Measurements from ENCODE around the gene KANSL1.

KANSL1 gene

GRCh38 chr17:45989759-45990158 lies 203.5 kb downstream of the KANSL1 start:
- Histone ChIP-seq H3K4me3 (ENCODE audit: insufficient read depth, low read length, poor library complexity, severe bottlenecking) (no peak overlapping the region), H3K36me3 (ENCODE audit: low read length) (no peaks in the 10 kb centered on the region), H3K4me2 (ENCODE audit: low read depth, low read length, poor library complexity, severe bottlenecking) (no peak overlapping the region), H3K27ac (ENCODE audit: low read depth, low read length) (no peak overlapping the region), H2AFZ (ENCODE audit: low read depth, low read length, severe bottlenecking) (no peak overlapping the region), H3F3A (ENCODE audit: insufficient read depth) (no peaks in the 10 kb centered on the region), H3K9me3 (ENCODE audit: insufficient read depth, low read length) (no peaks in the 10 kb centered on the region), H4K20me1 (ENCODE audit: low read depth, low read length) (no peaks in the 10 kb centered on the region), H3K9me2 (replicated peaks; ENCODE audit: insufficient read depth, low read length) (no peaks in the 10 kb centered on the region), H3K27me3 (ENCODE audit: low read length) (no peaks in the 10 kb centered on the region), H3K9ac (ENCODE audit: low read length) (no peak overlapping the region), H3K79me2 (ENCODE audit: insufficient read depth, low read length) (no peaks in the 10 kb centered on the region)
- no peak for TF ChIP-seq EZH2phosphoT487 (conservative IDR thresholded peaks at IDR 0.05; ENCODE audit: low read length)
- TF ChIP-seq, protein P1, sequence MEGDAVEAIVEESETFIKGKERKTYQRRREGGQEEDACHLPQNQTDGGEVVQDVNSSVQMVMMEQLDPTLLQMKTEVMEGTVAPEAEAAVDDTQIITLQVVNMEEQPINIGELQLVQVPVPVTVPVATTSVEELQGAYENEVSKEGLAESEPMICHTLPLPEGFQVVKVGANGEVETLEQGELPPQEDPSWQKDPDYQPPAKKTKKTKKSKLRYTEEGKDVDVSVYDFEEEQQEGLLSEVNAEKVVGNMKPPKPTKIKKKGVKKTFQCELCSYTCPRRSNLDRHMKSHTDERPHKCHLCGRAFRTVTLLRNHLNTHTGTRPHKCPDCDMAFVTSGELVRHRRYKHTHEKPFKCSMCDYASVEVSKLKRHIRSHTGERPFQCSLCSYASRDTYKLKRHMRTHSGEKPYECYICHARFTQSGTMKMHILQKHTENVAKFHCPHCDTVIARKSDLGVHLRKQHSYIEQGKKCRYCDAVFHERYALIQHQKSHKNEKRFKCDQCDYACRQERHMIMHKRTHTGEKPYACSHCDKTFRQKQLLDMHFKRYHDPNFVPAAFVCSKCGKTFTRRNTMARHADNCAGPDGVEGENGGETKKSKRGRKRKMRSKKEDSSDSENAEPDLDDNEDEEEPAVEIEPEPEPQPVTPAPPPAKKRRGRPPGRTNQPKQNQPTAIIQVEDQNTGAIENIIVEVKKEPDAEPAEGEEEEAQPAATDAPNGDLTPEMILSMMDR (IDR thresholded peaks at IDR 0.05; ENCODE audit: insufficient read depth, low read length, poor library complexity, severe bottlenecking): no peak

- H3K36me3 ChIP-seq (ENCODE audit: low read length): no peaks in the 10 kb centered on the region
- H3K9ac ChIP-seq (ENCODE audit: low read length): no peak overlapping the region
- no peaks in the 10 kb centered on the region for H3K27me3 ChIP-seq (ENCODE audit: low read length)
- H3K4me3 ChIP-seq (ENCODE audit: insufficient read depth, low read length, poor library complexity, severe bottlenecking): no peak overlapping the region
- TF ChIP-seq EZH2phosphoT487 (conservative IDR thresholded peaks at IDR 0.05; ENCODE audit: low read length): no peak
- TF ChIP-seq, protein P1 (IDR thresholded peaks at IDR 0.05; ENCODE audit: insufficient read depth, low read length, poor library complexity, severe bottlenecking): no peak
- H3K4me2 ChIP-seq (ENCODE audit: low read depth, low read length, poor library complexity, severe bottlenecking): no peak overlapping the region
- H3K9me3 ChIP-seq (ENCODE audit: insufficient read depth, low read length): no peaks in the 10 kb centered on the region
- H3K9me2 ChIP-seq (replicated peaks; ENCODE audit: insufficient read depth, low read length): no peaks in the 10 kb centered on the region
- no peaks in the 10 kb centered on the region for H3K79me2 ChIP-seq (ENCODE audit: insufficient read depth, low read length)
- H4K20me1 ChIP-seq (ENCODE audit: low read depth, low read length): no peaks in the 10 kb centered on the region
- H3K27ac ChIP-seq (ENCODE audit: low read depth, low read length): no peak overlapping the region
- H2AFZ ChIP-seq (ENCODE audit: low read depth, low read length, severe bottlenecking): no peak overlapping the region
- H3F3A ChIP-seq (ENCODE audit: insufficient read depth): no peaks in the 10 kb centered on the region
Observed at GRCh38 chr17:45987706-45988105, 205.5 kb downstream of the KANSL1 start.

DNA sequence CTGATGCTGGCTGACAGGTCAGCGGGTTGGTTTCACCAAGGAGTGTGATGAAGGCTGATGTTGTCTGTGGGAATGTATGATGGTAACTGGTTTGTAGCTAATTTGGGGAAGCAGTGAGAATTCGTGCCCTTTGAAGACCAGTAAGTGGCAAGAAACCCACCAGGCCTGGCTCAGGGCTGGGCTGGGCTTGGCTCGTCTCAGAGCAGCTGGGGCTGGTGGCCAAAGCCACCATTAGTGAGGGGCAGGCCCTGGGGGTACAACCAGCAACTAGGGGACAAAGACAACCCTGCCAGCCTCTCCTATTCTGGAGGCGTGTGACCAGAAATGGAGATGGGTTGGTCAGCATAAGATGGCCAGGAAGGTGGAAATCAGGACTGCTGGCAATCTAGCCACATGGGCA lies 207.2 kb downstream of the KANSL1 start:
- no peak for TF ChIP-seq EZH2phosphoT487 (conservative IDR thresholded peaks at IDR 0.05; ENCODE audit: low read length)
- TF ChIP-seq, protein P1 (IDR thresholded peaks at IDR 0.05; ENCODE audit: insufficient read depth, low read length, poor library complexity, severe bottlenecking): no peak
- Histone ChIP-seq H3K9me2 (replicated peaks; ENCODE audit: insufficient read depth, low read length) (no peaks in the 10 kb centered on the region), H4K20me1 (ENCODE audit: low read depth, low read length) (no peaks in the 10 kb centered on the region), H3F3A (ENCODE audit: insufficient read depth) (no peaks in the 10 kb centered on the region), H3K27ac (ENCODE audit: low read depth, low read length) (no peak overlapping the region), H3K27me3 (ENCODE audit: low read length) (no peaks in the 10 kb centered on the region), H3K36me3 (ENCODE audit: low read length) (no peaks in the 10 kb centered on the region), H3K4me3 (ENCODE audit: insufficient read depth, low read length, poor library complexity, severe bottlenecking) (no peak overlapping the region), H2AFZ (ENCODE audit: low read depth, low read length, severe bottlenecking) (no peak overlapping the region), H3K4me2 (ENCODE audit: low read depth, low read length, poor library complexity, severe bottlenecking) (no peak overlapping the region), H3K9ac (ENCODE audit: low read length) (no peak overlapping the region), H3K79me2 (ENCODE audit: insufficient read depth, low read length) (no peaks in the 10 kb centered on the region), H3K9me3 (ENCODE audit: insufficient read depth, low read length) (no peaks in the 10 kb centered on the region)

Measured in SU-DHL-6 (cell line).